Keratinocyte (primary cell): ENCODE measurements around the gene PRADC1. TPM values are rescaled to one million over a fixed set of nuclear protein-coding genes. Genes with fewer than 3 reads are reported as not detected.

Experiments used
- DNase-seq: peaks from one replicate; pipeline ENCODE4 v3.0.0-alpha.2; 2011; ENCODE audit warnings: low read depth, missing footprints, low spot score
- FAIRE-seq: peaks from 2 replicates; lab custom pipeline; 2011; peaks lifted over from hg19 to GRCh38; lab: Jason Lieb, UNC
- H2AFZ ChIP-seq: 2 replicates; pipeline ENCODE4 v1.6.0; 2012; ENCODE audit warnings: low read length, control low read depth, inconsistent platforms; ENCODE audit not compliant: control insufficient read depth
- H3K27ac ChIP-seq: 2 replicates; pipeline ENCODE4 v1.5.1; 2011; ENCODE audit warnings: low read length; ENCODE audit not compliant: control insufficient read depth, insufficient read depth
- H3K27me3 ChIP-seq: 3 replicates; pipeline ENCODE4 v1.6.0; 2011; ENCODE audit warnings: low read length; ENCODE audit not compliant: control insufficient read depth, insufficient read depth; ENCODE audit errors: extremely low read depth
- H3K36me3 ChIP-seq, 2 experiments: 2 replicates in 1 of 2; 3 replicates in 1 of 2; pipeline ENCODE4 v1.5.1; 2011; ENCODE audit warnings: low read length in 2 of 2, mild to moderate bottlenecking in 1 of 2; ENCODE audit not compliant: control insufficient read depth in 2 of 2, insufficient read depth in 2 of 2; ENCODE audit errors: extremely low read depth in 1 of 2
- H3K4me1 ChIP-seq: 3 replicates; pipeline ENCODE4 v1.5.1; 2011; ENCODE audit warnings: low read length; ENCODE audit not compliant: control insufficient read depth, insufficient read depth; ENCODE audit errors: extremely low read depth
- H3K4me2 ChIP-seq: 3 replicates; pipeline ENCODE4 v1.6.0; 2011; ENCODE audit warnings: low read depth, low read length; ENCODE audit not compliant: control insufficient read depth, insufficient read depth; ENCODE audit errors: extremely low read depth
- H3K4me3 ChIP-seq, 3 experiments: fragments of 200-600 bp in 1 of 3; sonication (generic) in 1 of 3; 2 replicates in 2 of 3; 3 replicates in 1 of 3; pipeline ENCODE4 v1.5.1; 2011 to 2016; ENCODE audit warnings: low read length in 3 of 3, mild to moderate bottlenecking in 3 of 3, control low read depth in 2 of 3, inconsistent platforms in 1 of 3, low read depth in 1 of 3, mixed read lengths in 1 of 3, mixed run types in 1 of 3, moderate library complexity in 1 of 3; ENCODE audit not compliant: control insufficient read depth in 2 of 3, insufficient read depth in 2 of 3; ENCODE audit errors: extremely low read depth in 1 of 3
- H3K79me2 ChIP-seq: 2 replicates; pipeline ENCODE4 v1.6.0; 2012; ENCODE audit warnings: low read length; ENCODE audit not compliant: control insufficient read depth, insufficient read depth
- H3K9ac ChIP-seq: 3 replicates; pipeline ENCODE4 v1.6.0; 2011; ENCODE audit warnings: low read length; ENCODE audit not compliant: control insufficient read depth, insufficient read depth; ENCODE audit errors: extremely low read depth
- H3K9me1 ChIP-seq: 3 replicates; pipeline ENCODE4 v1.6.0; 2011; ENCODE audit warnings: low read length; ENCODE audit not compliant: control insufficient read depth, insufficient read depth; ENCODE audit errors: extremely low read depth
- H3K9me3 ChIP-seq: 2 replicates; pipeline ENCODE4 v1.5.1; 2012; ENCODE audit warnings: low read depth, low read length; ENCODE audit not compliant: control insufficient read depth
- H4K20me1 ChIP-seq: 3 replicates; pipeline ENCODE4 v1.6.0; 2011; ENCODE audit warnings: low read length; ENCODE audit not compliant: control insufficient read depth, insufficient read depth; ENCODE audit errors: extremely low read depth
- CTCF ChIP-seq, 3 experiments: IDR thresholded peaks in 1 of 3; conservative IDR thresholded peaks in 1 of 3; optimal IDR thresholded peaks in 1 of 3; 2 replicates in 2 of 3; 3 replicates in 1 of 3; pipeline versions ENCODE3 to v1.5.1; 2011; ENCODE audit warnings: low read length in 3 of 3, mild to moderate bottlenecking in 3 of 3, moderate library complexity in 2 of 3, control low read depth in 1 of 3, inconsistent platforms in 1 of 3; ENCODE audit not compliant: insufficient read depth in 2 of 3; ENCODE audit errors: extremely low read depth in 1 of 3
- EZH2 ChIP-seq: IDR thresholded peaks from one replicate; pipeline ENCODE4 v1.6.1; 2012; ENCODE audit warnings: inconsistent platforms, mild to moderate bottlenecking, low read length, moderate library complexity
- dilution Hi-C: fragments of 300-500 bp; cut with MboI; formaldehyde crosslinking; loops from one replicate; pipeline ENCODE4 v1.7.0; 2020; ENCODE audit warnings: low sequenced_read_pairs; ENCODE audit not compliant: extremely low pct_ligation_motif_present
- polyA plus RNA-seq, 5 experiments: library from polyadenylated mRNA; depleted of rRNA in 3 of 5; stranded (reverse) in 3 of 5; stranded (forward) in 1 of 5; unstranded in 1 of 5; fragments of >200 nt; gene quantifications; 1 replicate in 1 of 5; 2 replicates in 3 of 5; 3 replicates in 1 of 5; pipeline versions ENCODE4 v1.2.1 to v1.2.3, GENCODE V29; 2011 to 2012; ENCODE audit warnings: missing spikeins in 2 of 5, low read depth in 1 of 5, low replicate concordance in 1 of 5

The PRADC1 gene
- polyA plus RNA-seq, 1 donor (not counting 4 experiments of a cell fraction or from before 2014, with no cell fraction given), result 8.2 TPM

GRCh38 chr2:73262108-73262651 lies 29.1 kb upstream of the PRADC1 start:
- peaks cover 0 to 7% of the 10 kb centered on the region in 2 experiments for H3K36me3 ChIP-seq
- dilution Hi-C loops, result no loop called here
- TF ChIP-seq CTCF (optimal IDR thresholded peaks at IDR 0.05 in 1 of 3, IDR thresholded peaks at IDR 0.05 in 1 of 3, conservative IDR thresholded peaks at IDR 0.05 in 1 of 3; ENCODE audit: extremely low read depth in 1 of 3, insufficient read depth in 2 of 3, low read length in 3 of 3) (no peak), EZH2 (no peak)
- H3K4me3 ChIP-seq, result no peak overlapping the region
- H3K9me1 ChIP-seq, result no peaks in the 10 kb centered on the region
- H3K4me2 ChIP-seq, result no peak overlapping the region
- no peaks in the 10 kb centered on the region for H3K9me3 ChIP-seq
- no peaks in the 10 kb centered on the region for H4K20me1 ChIP-seq
- no peak for DNase-seq
- no peaks in the 10 kb centered on the region for H3K79me2 ChIP-seq
- H3K27ac ChIP-seq, result no peak overlapping the region
- no peaks in the 10 kb centered on the region for H3K27me3 ChIP-seq
- no peak overlapping the region for H2AFZ ChIP-seq
- no peak for FAIRE-seq
- no peaks in the 10 kb centered on the region for H3K4me1 ChIP-seq
- H3K9ac ChIP-seq, result no peak overlapping the region

- H3K36me3 ChIP-seq, result peaks cover 0 to 7% of the 10 kb centered on the region in 2 experiments
- dilution Hi-C loops, result no loop called here
- H3K79me2 ChIP-seq, result no peaks in the 10 kb centered on the region
- DNase-seq (no peak), FAIRE-seq (no peak)
- no peak overlapping the region for H3K4me2 ChIP-seq
- H3K9me3 ChIP-seq, result no peaks in the 10 kb centered on the region
- no peaks in the 10 kb centered on the region for H3K9me1 ChIP-seq
- no peaks in the 10 kb centered on the region for H3K27me3 ChIP-seq
- H4K20me1 ChIP-seq, result no peaks in the 10 kb centered on the region
- TF ChIP-seq EZH2 (no peak), CTCF (optimal IDR thresholded peaks at IDR 0.05 in 1 of 3, IDR thresholded peaks at IDR 0.05 in 1 of 3, conservative IDR thresholded peaks at IDR 0.05 in 1 of 3; ENCODE audit: extremely low read depth in 1 of 3, insufficient read depth in 2 of 3, low read length in 3 of 3) (peak; percentile 34 to 70 (median 51))
- H3K4me3 ChIP-seq, result no peak overlapping the region
- no peak overlapping the region for H2AFZ ChIP-seq
- H3K4me1 ChIP-seq, result peaks cover 4% of the 10 kb centered on the region
- no peak overlapping the region for H3K9ac ChIP-seq
- no peak overlapping the region for H3K27ac ChIP-seq
Measured at GRCh38 chr2:73260338-73260984, 27.4 kb upstream of the PRADC1 start.
